Neural cell (in vitro differentiated cells): ENCODE results near the gene ASS1. TPM values are rescaled to one million over a fixed set of nuclear protein-coding genes. Genes with fewer than 3 reads are reported as not detected.

Experiments
- H2AFZ ChIP-seq: fragments of 200-600, 300-800 bp; sonication (generic), shearing (Covaris generic); 2 replicates; pipeline ENCODE4 v1.6.0; 2014; ENCODE audit warnings: low read depth, mild to moderate bottlenecking, antibody characterized with exemption, low read length, moderate library complexity
- H3F3A ChIP-seq: fragments of 200-600 bp; shearing (Covaris generic); 2 replicates; pipeline ENCODE4 v1.6.1; 2016; ENCODE audit warnings: mild to moderate bottlenecking, moderate library complexity, mixed read lengths, antibody characterized with exemption, low read length; ENCODE audit not compliant: insufficient read depth, poor library complexity, severe bottlenecking
- H3K27ac ChIP-seq: fragments of 200-600, 300-800 bp; sonication (generic), shearing (Covaris generic); 2 replicates; pipeline ENCODE4 v1.5.1; 2014; ENCODE audit warnings: mild to moderate bottlenecking, low read length, moderate library complexity
- H3K27me3 ChIP-seq: fragments of 300-800, 200-600 bp; sonication (generic), shearing (Covaris generic); 2 replicates; pipeline ENCODE4 v1.6.0; 2014; ENCODE audit warnings: mild to moderate bottlenecking, low read depth, low read length, moderate library complexity; ENCODE audit not compliant: insufficient read depth
- H3K36me3 ChIP-seq: fragments of 300-800, 200-600 bp; sonication (generic), shearing (Covaris generic); 2 replicates; pipeline ENCODE4 v1.5.1; 2014; ENCODE audit warnings: mild to moderate bottlenecking, antibody characterized with exemption, low read length, moderate library complexity; ENCODE audit not compliant: insufficient read depth
- H3K4me2 ChIP-seq: fragments of 300-800, 200-600 bp; sonication (generic), shearing (Covaris generic); 2 replicates; pipeline ENCODE4 v1.6.0; 2014; ENCODE audit warnings: mild to moderate bottlenecking, low read length
- H3K4me3 ChIP-seq: fragments of 300-800, 200-600 bp; sonication (generic), shearing (Covaris generic); 2 replicates; pipeline ENCODE4 v1.5.1; 2014; ENCODE audit warnings: mild to moderate bottlenecking, low read length, moderate library complexity
- H3K79me2 ChIP-seq: fragments of 200-600 bp; shearing (Covaris generic); replicated peaks from 2 replicates; pipeline ENCODE4 v1.6.0; 2014; ENCODE audit warnings: mild to moderate bottlenecking, low read length, moderate library complexity; ENCODE audit not compliant: insufficient read depth
- H3K9ac ChIP-seq: fragments of 300-800, 200-600 bp; sonication (generic), shearing (Covaris generic); 2 replicates; pipeline ENCODE4 v1.6.1; 2016; ENCODE audit warnings: mild to moderate bottlenecking, low read length, mixed read lengths
- H3K9me2 ChIP-seq: fragments of 200-600 bp; shearing (Covaris generic); 2 replicates; pipeline ENCODE4 v1.6.1; 2016; ENCODE audit warnings: mild to moderate bottlenecking, low read length, mixed read lengths; ENCODE audit not compliant: insufficient read depth
- H3K9me3 ChIP-seq: fragments of 200-600, 300-800 bp; sonication (generic), shearing (Covaris generic); 2 replicates; pipeline ENCODE4 v1.6.1; 2016; ENCODE audit warnings: mild to moderate bottlenecking, mixed run types, low read length, moderate library complexity, mixed read lengths
- H4K20me1 ChIP-seq: fragments of 200-600 bp; shearing (Covaris generic); 2 replicates; pipeline ENCODE4 v1.6.1; 2016; ENCODE audit warnings: mild to moderate bottlenecking, mixed run types; ENCODE audit not compliant: insufficient read depth
- EP300 ChIP-seq: fragments of 450-650 bp; conservative IDR thresholded peaks from 2 replicates; pipeline ENCODE4 v1.6.1; 2014; ENCODE audit warnings: antibody characterized with exemption, mild to moderate bottlenecking, moderate library complexity; ENCODE audit not compliant: poor library complexity, severe bottlenecking
- EZH2 ChIP-seq: fragments of 200-600, 300-800 bp; shearing (Covaris generic), sonication (generic); IDR thresholded peaks from 2 replicates; pipeline ENCODE4 v1.6.1; 2014; ENCODE audit warnings: antibody characterized with exemption, low read length, borderline replicate concordance, mild to moderate bottlenecking; ENCODE audit not compliant: insufficient read depth, poor library complexity, severe bottlenecking
- MXI1 ChIP-seq: fragments of 450-650 bp; conservative IDR thresholded peaks from 2 replicates; pipeline ENCODE4 v1.6.1; 2014; ENCODE audit warnings: antibody characterized with exemption, mild to moderate bottlenecking; ENCODE audit not compliant: poor library complexity, severe bottlenecking
- POLR2AphosphoS5 ChIP-seq: IDR thresholded peaks from 2 replicates; pipeline ENCODE4 v1.6.1; 2012
- RAD21 ChIP-seq: fragments of 450-650 bp; conservative IDR thresholded peaks from 2 replicates; pipeline ENCODE4 v1.6.1; 2014; ENCODE audit warnings: antibody characterized with exemption, mild to moderate bottlenecking, moderate library complexity
- SMC3 ChIP-seq: fragments of 450-650 bp; conservative IDR thresholded peaks from 2 replicates; pipeline ENCODE4 v1.6.1; 2014; ENCODE audit warnings: antibody characterized with exemption, mild to moderate bottlenecking, moderate library complexity; ENCODE audit not compliant: poor library complexity
- TAF1 ChIP-seq: IDR thresholded peaks from 2 replicates; pipeline ENCODE4 v1.6.1; 2012; ENCODE audit warnings: low read depth
- polyA plus RNA-seq: library from polyadenylated mRNA; depleted of rRNA; stranded (reverse); fragments of >200 nt; gene quantifications from 2 replicates; pipeline ENCODE4 v1.2.3, GENCODE V29; 2014
- TF ChIP-seq, protein P1 (sequence below): fragments of 450-650 bp; IDR thresholded peaks from 2 replicates; pipeline ENCODE4 v1.5.1; 2014; ENCODE audit warnings: antibody characterized with exemption, mild to moderate bottlenecking, moderate library complexity; ENCODE audit not compliant: poor library complexity, severe bottlenecking

The ASS1 gene
- polyA plus RNA-seq, 1 donor from 2014 or later, result 2.6 TPM

DNA sequence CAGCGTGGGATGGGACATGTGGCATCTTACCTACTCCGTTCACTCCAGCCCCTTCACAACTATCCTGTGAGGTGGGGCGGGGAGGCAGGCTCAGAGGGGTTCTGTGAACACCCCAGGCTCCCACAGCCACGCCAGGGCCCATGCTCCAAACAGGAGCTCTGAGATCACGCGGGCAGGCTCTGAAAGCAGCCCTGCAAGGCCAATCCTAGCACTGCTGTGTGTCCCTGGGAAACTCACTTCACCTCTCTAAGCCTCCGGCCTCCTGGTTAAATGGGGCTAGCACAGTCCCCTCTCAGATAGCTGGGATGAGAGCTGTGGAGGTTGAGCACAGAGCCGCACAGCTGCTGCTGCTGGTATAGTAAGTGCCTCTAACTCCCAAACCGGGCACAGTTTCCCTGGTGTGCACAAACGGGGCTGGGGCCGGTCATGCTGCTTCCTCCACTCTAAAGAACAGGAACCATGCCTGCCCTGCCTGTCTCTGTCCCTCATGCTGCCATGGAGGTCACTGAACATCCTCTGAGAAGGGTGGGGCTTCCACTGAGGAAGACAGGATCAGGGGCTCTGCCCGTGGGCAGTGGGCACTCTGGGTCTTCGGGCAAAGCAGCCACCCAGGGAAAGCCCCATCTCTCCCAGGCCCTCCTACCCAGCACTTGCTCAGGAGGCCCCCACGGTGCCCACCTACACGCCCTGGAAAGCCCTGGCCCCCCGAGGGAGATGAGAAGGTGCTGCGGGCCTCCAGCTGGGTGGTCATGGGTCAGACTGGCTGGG is 13.0 kb upstream of the ASS1 start:
- H2AFZ ChIP-seq, result no peak overlapping the region
- no peaks in the 10 kb centered on the region for H3F3A ChIP-seq
- H4K20me1 ChIP-seq, result no peaks in the 10 kb centered on the region
- H3K79me2 ChIP-seq, result no peaks in the 10 kb centered on the region
- H3K4me2 ChIP-seq, result no peak overlapping the region
- peaks cover 27% of the 10 kb centered on the region for H3K27me3 ChIP-seq
- no peak overlapping the region for H3K27ac ChIP-seq
- no peaks in the 10 kb centered on the region for H3K9me2 ChIP-seq
- no peak overlapping the region for H3K9ac ChIP-seq
- no peaks in the 10 kb centered on the region for H3K36me3 ChIP-seq
- no peak overlapping the region for H3K4me3 ChIP-seq
- H3K9me3 ChIP-seq, result no peaks in the 10 kb centered on the region
- TF ChIP-seq MXI1, result no peak
- TF ChIP-seq EZH2, result no peak
- TF ChIP-seq POLR2AphosphoS5, result no peak
- TF ChIP-seq RAD21, result no peak
- TF ChIP-seq TAF1, result no peak
- TF ChIP-seq SMC3, result no peak
- TF ChIP-seq, protein P1, sequence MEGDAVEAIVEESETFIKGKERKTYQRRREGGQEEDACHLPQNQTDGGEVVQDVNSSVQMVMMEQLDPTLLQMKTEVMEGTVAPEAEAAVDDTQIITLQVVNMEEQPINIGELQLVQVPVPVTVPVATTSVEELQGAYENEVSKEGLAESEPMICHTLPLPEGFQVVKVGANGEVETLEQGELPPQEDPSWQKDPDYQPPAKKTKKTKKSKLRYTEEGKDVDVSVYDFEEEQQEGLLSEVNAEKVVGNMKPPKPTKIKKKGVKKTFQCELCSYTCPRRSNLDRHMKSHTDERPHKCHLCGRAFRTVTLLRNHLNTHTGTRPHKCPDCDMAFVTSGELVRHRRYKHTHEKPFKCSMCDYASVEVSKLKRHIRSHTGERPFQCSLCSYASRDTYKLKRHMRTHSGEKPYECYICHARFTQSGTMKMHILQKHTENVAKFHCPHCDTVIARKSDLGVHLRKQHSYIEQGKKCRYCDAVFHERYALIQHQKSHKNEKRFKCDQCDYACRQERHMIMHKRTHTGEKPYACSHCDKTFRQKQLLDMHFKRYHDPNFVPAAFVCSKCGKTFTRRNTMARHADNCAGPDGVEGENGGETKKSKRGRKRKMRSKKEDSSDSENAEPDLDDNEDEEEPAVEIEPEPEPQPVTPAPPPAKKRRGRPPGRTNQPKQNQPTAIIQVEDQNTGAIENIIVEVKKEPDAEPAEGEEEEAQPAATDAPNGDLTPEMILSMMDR, result no peak

DNA sequence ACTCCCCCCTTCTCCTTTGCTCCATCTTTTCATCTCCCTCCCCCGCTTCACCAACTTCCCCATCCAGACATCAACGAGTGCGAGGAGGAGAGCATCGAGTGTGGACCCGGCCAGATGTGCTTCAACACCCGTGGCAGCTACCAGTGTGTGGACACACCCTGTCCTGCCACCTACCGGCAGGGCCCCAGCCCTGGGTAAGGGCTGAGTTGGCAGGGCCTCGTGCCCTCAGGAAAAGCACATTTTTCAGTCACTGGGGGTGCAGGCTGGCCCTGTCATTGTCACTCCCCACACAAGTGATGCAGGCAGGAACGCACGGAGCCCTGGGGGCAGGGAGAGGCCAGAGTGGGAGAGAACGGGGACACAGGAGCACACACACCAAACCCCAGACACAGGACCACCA is 12.4 kb upstream of the ASS1 start:
- Histone ChIP-seq H3K9ac (no peak overlapping the region), H3K9me3 (no peaks in the 10 kb centered on the region), H3K27ac (no peak overlapping the region), H2AFZ (no peak overlapping the region), H3K9me2 (no peaks in the 10 kb centered on the region), H3K27me3 (peaks cover 27% of the 10 kb centered on the region), H3K4me2 (no peak overlapping the region), H3K4me3 (no peak overlapping the region), H3F3A (no peaks in the 10 kb centered on the region), H4K20me1 (no peaks in the 10 kb centered on the region), H3K79me2 (no peaks in the 10 kb centered on the region), H3K36me3 (no peaks in the 10 kb centered on the region)
- TF ChIP-seq EP300, result no peak

DNA sequence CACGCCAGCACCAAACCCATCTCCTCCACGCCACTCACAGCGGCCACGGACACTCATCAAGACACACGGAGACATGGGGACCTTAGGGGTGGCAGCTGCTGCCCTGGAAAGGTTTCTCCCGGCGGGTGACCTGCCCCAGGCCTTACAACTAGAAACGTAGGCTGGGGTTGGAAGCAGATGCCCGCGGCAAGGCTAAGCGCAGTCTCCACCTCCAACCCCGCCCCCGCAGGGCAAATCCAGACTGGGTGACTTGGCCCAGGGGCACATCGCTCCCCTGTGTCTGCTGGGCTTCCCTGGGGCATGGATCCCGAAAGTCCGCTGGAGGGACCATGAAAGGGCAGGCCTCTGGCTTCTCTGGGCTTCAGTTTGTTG is 12.0 kb upstream of the ASS1 start:
- H3K9ac ChIP-seq, result no peak overlapping the region
- TF ChIP-seq RAD21 (no peak), EP300 (no peak), EZH2 (no peak), MXI1 (no peak), POLR2AphosphoS5 (no peak)
- no peak overlapping the region for H3K4me2 ChIP-seq
- H2AFZ ChIP-seq, result no peak overlapping the region
- no peaks in the 10 kb centered on the region for H3K9me3 ChIP-seq
- H4K20me1 ChIP-seq, result no peaks in the 10 kb centered on the region
- H3K27me3 ChIP-seq, result peaks cover 27% of the 10 kb centered on the region
- no peaks in the 10 kb centered on the region for H3K79me2 ChIP-seq
- H3K9me2 ChIP-seq, result no peaks in the 10 kb centered on the region
- H3K27ac ChIP-seq, result no peak overlapping the region
- H3K4me3 ChIP-seq, result peak overlapping the region; percentile 67
- H3F3A ChIP-seq, result no peaks in the 10 kb centered on the region
- H3K36me3 ChIP-seq, result no peaks in the 10 kb centered on the region
